Ovary (tissue), 3 donors: ENCODE results near the gene DNAJB11.

Experiments
- CTCF ChIP-seq, 3 donors: fragments of 450-650 bp in 2 of 3; fragments of 200-600 bp in 1 of 3; IDR thresholded peaks; one replicate each; pipeline versions ENCODE4 v1.5.1 to v1.8.0; 2016 to 2022; ENCODE audit warnings: antibody characterized with exemption in 3 of 3, mild to moderate bottlenecking in 1 of 3
- EP300 ChIP-seq: sonication (generic); formaldehyde crosslinking; IDR thresholded peaks from one replicate; pipeline ENCODE4 v1.6.1; 2017; ENCODE audit warnings: antibody characterized with exemption
- donor health status: DM: no; HTN: no; CAD: no.

DNA sequence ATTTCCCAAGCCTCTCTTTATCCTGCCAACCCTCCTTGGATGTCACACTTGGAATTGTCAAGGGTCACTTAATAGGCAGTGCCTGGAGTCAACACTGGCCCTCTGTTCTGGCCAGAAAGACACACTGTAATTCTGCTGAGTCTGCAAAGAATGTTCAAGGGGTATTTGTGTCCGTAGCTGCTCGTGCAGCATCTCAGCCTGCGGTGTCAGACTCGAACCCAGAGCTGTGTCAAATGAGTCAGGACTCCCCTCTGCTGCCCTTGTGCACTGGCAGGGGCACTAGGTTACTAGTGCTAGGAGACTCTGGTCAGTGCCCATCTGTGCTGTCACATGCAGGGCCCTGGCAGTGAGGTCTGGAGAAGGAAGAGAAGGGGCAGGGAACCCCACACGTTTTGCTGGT, 41.5 kb downstream of the DNAJB11 start:
- TF ChIP-seq CTCF (IDR thresholded peaks at IDR 0.05), result no peak
- no peak for TF ChIP-seq EP300
